GM19324 (cell line): Measurements from ENCODE around the gene CA9.

Experiments used
- ATAC-seq: cut with Tn5 transposase; IDR thresholded peaks from one replicate; pipeline ENCODE4 v1.9.1; 2021; ENCODE audit warnings: mild to moderate bottlenecking, moderate library complexity; ENCODE audit not compliant: unreplicated experiment, low FRiP score

Gene CA9

GRCh38 chr9:35712762-35713400 is 39.2 kb downstream of the CA9 start:
- no peak for ATAC-seq

- ATAC-seq = no peak
Observed at GRCh38 chr9:35713578-35713977, 39.9 kb downstream of the CA9 start.

GRCh38 chr9:35714123-35714522 is 40.4 kb downstream of the CA9 start:
- ATAC-seq = no peak

GRCh38 chr9:35714579-35715252 is 41.0 kb downstream of the CA9 start:
- ATAC-seq = no peak

GRCh38 chr9:35716230-35716629 is 42.5 kb downstream of the CA9 start:
- ATAC-seq = no peak

GRCh38 chr9:35717132-35717870 is 43.6 kb downstream of the CA9 start:
- no peak for ATAC-seq

GRCh38 chr9:35718721-35719511 is 45.2 kb downstream of the CA9 start:
- ATAC-seq = no peak

- ATAC-seq = no peak
Observed at GRCh38 chr9:35719546-35719945, 45.8 kb downstream of the CA9 start.

GRCh38 chr9:35723426-35723825 is 49.7 kb downstream of the CA9 start:
- ATAC-seq = no peak

- ATAC-seq = no peak
Observed at GRCh38 chr9:35723908-35724307, 50.2 kb downstream of the CA9 start.

- ATAC-seq = no peak
Observed at GRCh38 chr9:35725362-35725761, 51.6 kb downstream of the CA9 start.

- ATAC-seq = no peak
Observed at GRCh38 chr9:35726931-35727330, 53.2 kb downstream of the CA9 start.

GRCh38 chr9:35727676-35728040 is 53.9 kb downstream of the CA9 start:
- no peak for ATAC-seq

- no peak for ATAC-seq
Observed at GRCh38 chr9:35728041-35728971, 54.6 kb downstream of the CA9 start.

GRCh38 chr9:35729101-35729500 is 55.4 kb downstream of the CA9 start:
- no peak for ATAC-seq

GRCh38 chr9:35729700-35730485 is 56.2 kb downstream of the CA9 start:
- ATAC-seq = no peak

- no peak for ATAC-seq
Observed at GRCh38 chr9:35730486-35730854, 56.7 kb downstream of the CA9 start.
